HFF-Myc (cell line): Measurements from ENCODE around the gene RFX4.
A peak's percentile ranks its signal among the peaks of the same experiment; 100 is the strongest.

ENCODE experiments used
- DNase-seq: peaks from one replicate; pipeline ENCODE4 v3.0.0-alpha.2; 2011; ENCODE audit warnings: low read depth; ENCODE audit errors: extremely low read depth
- H3K4me3 ChIP-seq: replicated peaks from 2 replicates; pipeline ENCODE4 v1.5.1; 2011; ENCODE audit warnings: low read depth, mild to moderate bottlenecking, control low read depth, low read length
- CTCF ChIP-seq: IDR thresholded peaks from 2 replicates; pipeline ENCODE4 v1.5.1; 2012; ENCODE audit warnings: mild to moderate bottlenecking, low read depth, low read length, control low read depth; ENCODE audit errors: missing control alignments

RFX4 gene

GRCh38 chr12:106769546-106769945, 186.7 kb downstream of the RFX4 start:
- TF ChIP-seq CTCF, result no peak
- no peak overlapping the region for H3K4me3 ChIP-seq

DNA sequence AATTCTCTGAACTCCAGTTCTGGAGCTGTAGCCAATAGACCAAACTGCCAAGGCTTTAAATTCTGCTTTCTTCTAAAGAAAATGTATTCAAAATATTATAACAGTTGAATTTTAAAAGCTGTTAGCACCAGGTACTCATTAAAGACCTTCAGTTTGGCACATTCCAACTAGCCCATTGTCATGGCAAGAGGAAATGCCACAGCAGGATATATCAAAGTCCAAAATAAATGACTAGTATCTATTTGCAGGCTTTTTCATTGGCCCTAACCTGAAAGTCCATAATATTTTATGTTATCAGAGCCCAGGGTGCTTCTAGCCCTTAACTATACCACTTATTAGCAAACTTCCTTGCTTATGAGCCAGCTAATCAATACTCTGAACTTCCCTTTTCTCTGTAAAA, 188.6 kb downstream of the RFX4 start:
- DNase-seq, result no peak
- TF ChIP-seq CTCF, result no peak
- no peak overlapping the region for H3K4me3 ChIP-seq

More at GRCh38 chr12:106769546-106769945, 186.7 kb downstream of the RFX4 start:
- no peak for DNase-seq

GRCh38 chr12:106773286-106774004, 190.6 kb downstream of the RFX4 start:
- DNase-seq, result no peak
- H3K4me3 ChIP-seq, result peak overlapping the region; percentile 86
- no peak for TF ChIP-seq CTCF

DNA sequence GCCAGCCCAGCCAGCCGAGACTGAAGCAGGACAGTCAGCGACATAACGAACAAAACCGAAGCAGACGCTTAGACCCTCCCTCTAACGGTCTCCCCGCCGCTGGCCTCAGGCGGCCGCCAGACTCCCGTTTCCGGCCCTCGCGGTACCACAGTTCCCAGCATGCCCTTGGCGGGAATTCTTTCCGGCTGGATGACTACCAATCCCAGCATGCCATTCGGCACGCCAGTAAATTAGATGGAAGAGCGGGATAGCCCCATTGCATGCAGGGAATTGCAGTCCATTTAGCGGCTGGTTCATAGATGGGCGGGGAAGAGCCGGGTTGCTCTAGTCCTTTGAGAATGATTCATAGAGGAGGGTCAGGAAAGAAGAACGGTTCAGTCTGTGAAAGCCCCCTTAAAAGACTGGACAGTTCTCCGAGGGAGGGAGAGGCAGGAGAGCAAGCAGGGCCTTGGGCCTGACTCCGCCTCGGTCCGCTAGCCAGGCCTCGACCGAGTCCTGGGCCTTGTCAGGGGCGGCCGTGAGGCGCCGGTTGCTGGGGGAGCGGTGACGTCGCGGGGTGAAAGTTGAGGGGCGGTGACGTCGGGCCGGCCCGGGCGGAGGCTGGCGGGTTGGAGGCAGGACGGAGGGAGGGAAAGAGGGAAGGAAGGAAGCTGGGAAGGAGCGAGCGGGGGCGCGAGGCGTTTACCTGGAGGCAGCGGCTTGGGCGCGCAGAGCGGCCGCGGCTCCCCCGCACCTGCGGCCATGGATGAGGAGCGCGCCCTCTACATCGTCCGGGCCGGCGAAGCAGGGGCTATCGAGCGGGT, 191.4 kb downstream of the RFX4 start, which contains the start of gene RIC8B:
TSS of gene RIC8B (plus strand) at position 678 of the 803 bp plus-strand sequence. CDS start at position 742, 64 bp downstream.
- peak within 1 kb of the TSS; percentile 86 for H3K4me3 ChIP-seq
- no peak for TF ChIP-seq CTCF
- DNase-seq, result peak; percentile 96

DNA sequence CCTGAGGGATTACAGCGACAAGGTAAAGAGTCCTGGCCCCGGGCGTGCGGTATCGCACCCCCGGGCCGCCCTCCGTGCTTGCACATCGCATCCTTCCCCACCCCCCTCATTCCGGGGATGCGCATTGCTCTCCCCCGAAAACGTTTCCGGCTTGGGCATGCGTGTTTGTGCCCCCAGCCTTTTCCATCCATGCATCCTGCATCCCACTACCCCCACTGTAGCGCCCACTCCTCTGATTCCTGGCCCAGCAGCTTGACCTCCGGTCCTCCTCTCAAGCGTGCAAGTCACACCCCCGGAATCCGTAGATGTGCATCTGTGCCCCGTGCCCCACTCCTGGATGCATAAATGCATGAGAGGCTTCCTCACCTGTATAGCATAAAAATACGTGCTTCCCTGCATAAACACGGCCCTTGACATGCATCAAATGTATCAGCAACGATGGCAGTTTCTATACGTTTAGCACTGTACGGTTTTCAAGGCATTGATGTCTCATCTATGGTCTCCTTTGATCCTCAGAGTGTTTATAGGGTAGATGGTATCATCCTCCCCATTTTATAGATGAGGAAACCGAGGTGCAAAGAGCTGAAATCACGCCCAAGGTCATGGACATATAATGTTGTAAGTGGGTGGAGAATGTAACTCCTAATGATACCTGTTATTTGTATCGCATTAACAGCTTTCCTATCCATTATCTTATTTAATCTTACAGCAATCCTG, 192.2 kb downstream of the RFX4 start:
- no peak for TF ChIP-seq CTCF
- no peak for DNase-seq
- peak overlapping the region; percentile 86 for H3K4me3 ChIP-seq

DNA sequence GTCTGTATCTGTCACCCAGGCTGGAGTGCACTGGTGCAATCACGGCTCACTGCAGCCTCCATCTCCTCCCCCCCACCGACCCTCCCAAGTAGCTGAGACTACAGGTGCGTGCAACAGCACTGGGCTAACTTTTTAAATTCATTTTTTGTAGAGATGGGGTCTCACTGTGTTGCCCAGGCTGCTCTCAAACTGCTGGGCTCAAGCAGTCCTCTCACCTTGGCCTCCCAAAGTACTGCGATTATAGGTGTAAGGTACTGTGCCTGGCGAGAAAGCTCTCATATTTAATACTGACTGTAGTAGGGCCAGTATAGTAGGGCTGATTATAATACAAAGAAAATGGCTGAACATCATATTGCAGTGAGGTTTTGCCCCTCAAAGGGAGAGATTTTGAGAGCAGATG, 194.1 kb downstream of the RFX4 start:
- no peak overlapping the region for H3K4me3 ChIP-seq
- TF ChIP-seq CTCF, result no peak
- no peak for DNase-seq
